ENCODE data around the gene FAM3C.

FAM3C gene

DNA sequence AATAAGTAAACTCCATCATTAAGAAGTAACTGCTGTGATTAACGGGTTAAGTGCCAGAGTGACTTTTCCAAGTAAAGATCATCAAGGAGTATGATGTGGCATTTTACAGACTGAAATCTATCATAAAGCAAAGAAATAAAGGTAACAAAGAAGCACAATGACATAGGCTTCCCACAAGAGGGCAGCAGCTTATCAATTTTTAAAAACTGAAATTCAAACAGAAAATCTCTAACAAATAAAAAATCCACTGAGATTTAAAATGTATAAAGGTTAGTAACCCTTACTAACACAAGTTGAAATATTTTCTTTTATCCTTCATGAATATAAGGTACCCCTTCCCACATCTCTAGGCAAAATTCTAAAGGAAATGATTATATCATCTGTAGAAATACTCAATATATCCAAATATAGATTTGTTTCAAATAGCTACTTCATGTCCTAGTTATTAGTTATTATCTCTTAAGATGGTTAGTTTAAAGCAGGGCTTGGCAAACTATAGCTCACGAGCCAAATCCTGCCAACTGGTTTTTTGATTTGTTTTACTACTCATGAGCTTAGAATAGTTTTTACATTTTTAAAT, 29.2 kb downstream of the FAM3C start:
- Histone ChIP-seq H3K4me2 (ENCODE audit: low read length) (peak overlapping the region; percentile 68), H3K9me3 (ENCODE audit: control insufficient read depth, insufficient read depth, low read length) (no peaks in the 10 kb centered on the region), H3K79me2 (ENCODE audit: control insufficient read depth, low read length) (peaks cover 76% of the 10 kb centered on the region), H3F3A (ENCODE audit: control insufficient read depth, insufficient read depth) (peaks cover 19% of the 10 kb centered on the region), H3K27me3 (ENCODE audit: control insufficient read depth, low read length) (no peaks in the 10 kb centered on the region), H3K4me3 (ENCODE audit: low read length) (peak overlapping the region; percentile 3; the same call in 1 of the 2 replicates), H3K27ac (ENCODE audit: low read depth, low read length) (peak overlapping the region; percentile 95), H3K9me2 (replicated peaks; ENCODE audit: control insufficient read depth, low read length) (no peaks in the 10 kb centered on the region), H3K36me3 (ENCODE audit: control insufficient read depth, low read length) (peaks cover 90% of the 10 kb centered on the region), H4K20me1 (ENCODE audit: control insufficient read depth, insufficient read depth, low read depth, low read length) (peaks cover 3% of the 10 kb centered on the region; the same call in 1 of the 2 replicates), H3K4me1 (ENCODE audit: control insufficient read depth, low read length) (peaks cover 62% of the 10 kb centered on the region)
- no peak for TF ChIP-seq EZH2phosphoT487 (IDR thresholded peaks at IDR 0.05; ENCODE audit: borderline replicate concordance, low read length)
- TF ChIP-seq, protein P1, sequence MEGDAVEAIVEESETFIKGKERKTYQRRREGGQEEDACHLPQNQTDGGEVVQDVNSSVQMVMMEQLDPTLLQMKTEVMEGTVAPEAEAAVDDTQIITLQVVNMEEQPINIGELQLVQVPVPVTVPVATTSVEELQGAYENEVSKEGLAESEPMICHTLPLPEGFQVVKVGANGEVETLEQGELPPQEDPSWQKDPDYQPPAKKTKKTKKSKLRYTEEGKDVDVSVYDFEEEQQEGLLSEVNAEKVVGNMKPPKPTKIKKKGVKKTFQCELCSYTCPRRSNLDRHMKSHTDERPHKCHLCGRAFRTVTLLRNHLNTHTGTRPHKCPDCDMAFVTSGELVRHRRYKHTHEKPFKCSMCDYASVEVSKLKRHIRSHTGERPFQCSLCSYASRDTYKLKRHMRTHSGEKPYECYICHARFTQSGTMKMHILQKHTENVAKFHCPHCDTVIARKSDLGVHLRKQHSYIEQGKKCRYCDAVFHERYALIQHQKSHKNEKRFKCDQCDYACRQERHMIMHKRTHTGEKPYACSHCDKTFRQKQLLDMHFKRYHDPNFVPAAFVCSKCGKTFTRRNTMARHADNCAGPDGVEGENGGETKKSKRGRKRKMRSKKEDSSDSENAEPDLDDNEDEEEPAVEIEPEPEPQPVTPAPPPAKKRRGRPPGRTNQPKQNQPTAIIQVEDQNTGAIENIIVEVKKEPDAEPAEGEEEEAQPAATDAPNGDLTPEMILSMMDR (IDR thresholded peaks at IDR 0.05; ENCODE audit: low read depth, low read length, poor library complexity, severe bottlenecking): peak; percentile 93

DNA sequence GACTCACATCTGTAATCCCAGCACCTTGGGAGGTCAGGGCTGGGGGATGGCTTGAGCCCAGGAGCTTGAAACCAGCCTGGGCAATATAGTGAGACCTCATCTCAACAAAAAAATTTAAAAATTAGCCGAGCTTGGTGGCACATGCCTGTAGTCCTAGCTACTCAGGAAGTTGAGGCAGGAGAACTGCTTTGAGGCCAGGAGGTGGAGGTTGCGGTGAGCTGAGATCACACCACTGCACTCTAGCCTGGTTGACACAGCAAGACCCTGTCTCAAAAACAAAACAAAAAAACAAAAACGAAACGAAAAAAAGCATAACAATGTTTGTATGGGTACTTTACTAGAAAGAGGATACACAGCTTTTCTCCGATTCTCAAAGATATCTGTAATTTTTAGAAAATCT, 35.5 kb downstream of the FAM3C start:
- H3K4me3 ChIP-seq (ENCODE audit: low read length): no peak overlapping the region
- H3K27me3 ChIP-seq (ENCODE audit: control insufficient read depth, low read length): no peaks in the 10 kb centered on the region
- no peaks in the 10 kb centered on the region for H3K9me3 ChIP-seq (ENCODE audit: control insufficient read depth, insufficient read depth, low read length)
- no peak overlapping the region for H3K4me2 ChIP-seq (ENCODE audit: low read length)
- H3K36me3 ChIP-seq (ENCODE audit: control insufficient read depth, low read length): peaks cover 97% of the 10 kb centered on the region
- H4K20me1 ChIP-seq (ENCODE audit: control insufficient read depth, insufficient read depth, low read depth, low read length): no peaks in the 10 kb centered on the region
- H3K9me2 ChIP-seq (replicated peaks; ENCODE audit: control insufficient read depth, low read length): no peaks in the 10 kb centered on the region
- H3K4me1 ChIP-seq (ENCODE audit: control insufficient read depth, low read length): no peaks in the 10 kb centered on the region
- H3F3A ChIP-seq (ENCODE audit: control insufficient read depth, insufficient read depth): peaks cover 4% of the 10 kb centered on the region
- H3K27ac ChIP-seq (ENCODE audit: low read depth, low read length): no peak overlapping the region
- no peak for TF ChIP-seq EZH2phosphoT487 (IDR thresholded peaks at IDR 0.05; ENCODE audit: borderline replicate concordance, low read length)
- TF ChIP-seq, protein P1 (IDR thresholded peaks at IDR 0.05; ENCODE audit: low read depth, low read length, poor library complexity, severe bottlenecking): no peak
- peaks cover 16% of the 10 kb centered on the region for H3K79me2 ChIP-seq (ENCODE audit: control insufficient read depth, low read length)

DNA sequence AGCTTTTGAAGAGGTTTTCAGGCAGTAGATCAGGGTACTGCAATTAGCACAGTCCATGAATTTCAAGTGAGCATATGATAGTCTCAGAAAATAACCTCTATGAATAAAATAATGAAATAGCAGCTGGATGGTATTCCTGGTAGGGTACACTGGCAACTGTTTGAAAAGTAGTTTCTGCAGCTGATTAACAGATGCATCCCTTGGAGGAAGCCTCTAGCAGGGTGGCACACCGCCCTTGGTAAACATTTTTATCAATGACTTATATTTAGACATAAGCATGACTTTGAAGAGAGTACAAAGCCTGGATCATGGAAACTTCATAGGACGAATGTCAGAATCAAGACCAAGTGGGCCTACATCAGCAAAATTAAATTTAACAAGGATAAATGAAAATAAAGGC, 40.5 kb downstream of the FAM3C start:
- no peaks in the 10 kb centered on the region for H3K9me2 ChIP-seq (replicated peaks; ENCODE audit: control insufficient read depth, low read length)
- H3K79me2 ChIP-seq (ENCODE audit: control insufficient read depth, low read length): no peaks in the 10 kb centered on the region
- no peaks in the 10 kb centered on the region for H3K27me3 ChIP-seq (ENCODE audit: control insufficient read depth, low read length)
- H4K20me1 ChIP-seq (ENCODE audit: control insufficient read depth, insufficient read depth, low read depth, low read length): no peaks in the 10 kb centered on the region
- no peaks in the 10 kb centered on the region for H3K4me1 ChIP-seq (ENCODE audit: control insufficient read depth, low read length)
- no peak overlapping the region for H3K27ac ChIP-seq (ENCODE audit: low read depth, low read length)
- H3K9me3 ChIP-seq (ENCODE audit: control insufficient read depth, insufficient read depth, low read length): no peaks in the 10 kb centered on the region
- TF ChIP-seq, protein P1 (IDR thresholded peaks at IDR 0.05; ENCODE audit: low read depth, low read length, poor library complexity, severe bottlenecking): no peak
- no peak for TF ChIP-seq EZH2phosphoT487 (IDR thresholded peaks at IDR 0.05; ENCODE audit: borderline replicate concordance, low read length)
- peaks cover 4% of the 10 kb centered on the region for H3F3A ChIP-seq (ENCODE audit: control insufficient read depth, insufficient read depth)
- no peak overlapping the region for H3K4me3 ChIP-seq (ENCODE audit: low read length)
- peaks cover 95% of the 10 kb centered on the region for H3K36me3 ChIP-seq (ENCODE audit: control insufficient read depth, low read length)
- H3K4me2 ChIP-seq (ENCODE audit: low read length): no peak overlapping the region

All from DOHH2 (cell line).